Panc1 (cell line): ENCODE measurements around the gene PIP4P1. TPM values are rescaled to one million over a fixed set of nuclear protein-coding genes. Genes with fewer than 3 reads are reported as not detected.

ENCODE experiments used
- ATAC-seq: fragments of 200-7000 bp; cut with Tn5 transposase; 2 replicates; pipeline ENCODE4 v1.9.1; 2020; ENCODE audit warnings: mild to moderate bottlenecking, moderate library complexity
- BruUV-seq: library from RNA; stranded (reverse); fragments of 400-500 nt; replicated peaks from 2 replicates; lab custom pipeline; 2021; lab: Mats Ljungman, UMichigan
- CTCF ChIA-PET: fragments of 300-600 bp; sonication (Branson Sonifier 250); formaldehyde crosslinking; loops from one replicate; lab custom pipeline; 2022; ENCODE audit warnings: antibody characterized with exemption; lab: Charles Lee
- POLR2A ChIA-PET: fragments of 300-600 bp; sonication (Branson Sonifier 250); formaldehyde crosslinking; loops from one replicate; lab custom pipeline; 2022; ENCODE audit warnings: antibody characterized with exemption; lab: Charles Lee
- DNase-seq: peaks from one replicate; pipeline ENCODE4 v3.0.0-alpha.2; 2010; ENCODE audit warnings: low read depth, low spot score
- H3K27ac ChIP-seq: 2 replicates; pipeline ENCODE4 v1.5.1; 2011; ENCODE audit warnings: mild to moderate bottlenecking, low read length, inconsistent platforms
- H3K27me3 ChIP-seq: fragments of 200-500 bp; sonication (Bioruptor generic); 2 replicates; pipeline ENCODE4 v1.6.0; 2014; ENCODE audit warnings: low read length, inconsistent platforms; ENCODE audit not compliant: control insufficient read depth, insufficient read depth
- H3K36me3 ChIP-seq: fragments of 200-500 bp; sonication (Bioruptor generic); 2 replicates; pipeline ENCODE4 v1.5.1; 2014; ENCODE audit warnings: inconsistent platforms, mild to moderate bottlenecking, low read length, moderate library complexity; ENCODE audit not compliant: control insufficient read depth, insufficient read depth
- H3K4me1 ChIP-seq: 2 replicates; pipeline ENCODE4 v1.5.1; 2011; ENCODE audit warnings: inconsistent platforms, mild to moderate bottlenecking, low read length, moderate library complexity; ENCODE audit not compliant: control insufficient read depth, insufficient read depth
- H3K4me3 ChIP-seq, 2 experiments: 2 replicates each; pipeline ENCODE4 v1.5.1; 2011 to 2012; ENCODE audit warnings: low read depth in 2 of 2, low read length in 2 of 2, mild to moderate bottlenecking in 2 of 2, inconsistent platforms in 1 of 2, moderate library complexity in 1 of 2
- H3K9me3 ChIP-seq: fragments of 200-500 bp; sonication (Bioruptor generic); 2 replicates; pipeline ENCODE4 v1.5.1; 2014; ENCODE audit warnings: low read depth, mild to moderate bottlenecking, inconsistent platforms, low read length, moderate library complexity; ENCODE audit not compliant: control insufficient read depth, insufficient read depth
- CTCF ChIP-seq: fragments of 450-650 bp; IDR thresholded peaks from 2 replicates; pipeline ENCODE4 v1.5.1; 2017; ENCODE audit warnings: mild to moderate bottlenecking
- POLR2AphosphoS5 ChIP-seq: IDR thresholded peaks from 2 replicates; pipeline ENCODE4 v1.6.1; 2012; ENCODE audit warnings: mild to moderate bottlenecking, low read depth, low read length, moderate library complexity
- REST ChIP-seq, 2 experiments: IDR thresholded peaks; 2 replicates each; pipeline ENCODE4 v1.6.1; 2011 to 2012; ENCODE audit warnings: low read depth in 2 of 2, control low read depth in 1 of 2, low read length in 1 of 2, mild to moderate bottlenecking in 1 of 2, moderate library complexity in 1 of 2; ENCODE audit not compliant: insufficient read depth in 1 of 2
- SIN3A ChIP-seq: IDR thresholded peaks from 2 replicates; pipeline ENCODE4 v1.6.1; 2012; ENCODE audit warnings: low read depth, mild to moderate bottlenecking, low read length, moderate library complexity, borderline replicate concordance; ENCODE audit not compliant: insufficient read depth
- TCF7L2 ChIP-seq: IDR thresholded peaks from 2 replicates; pipeline ENCODE4 v1.6.1; 2011; ENCODE audit warnings: mild to moderate bottlenecking, low read depth, low read length, inconsistent platforms
- in situ Hi-C: cut with HindIII; loops from 2 replicates; pipeline ENCODE4 v1.10.0; 2016; ENCODE audit warnings: low sequenced_read_pairs, low pct_unique_long_range_greater_than_20kb
- intact Hi-C: fragments of 100-400 bp; cut with micrococcal nuclease; formaldehyde crosslinking; loops from one replicate; pipeline ENCODE4 v1.10.0; 2022; ENCODE audit not compliant: unreplicated experiment
- total RNA-seq: library from RNA; stranded (reverse); gene quantifications from one replicate; pipeline ENCODE4 v1.2.1, GENCODE V29; 2021; ENCODE audit not compliant: unreplicated experiment

Gene PIP4P1
- total RNA-seq, 1 experiment from 2014 or later, result 34.8 TPM

- in situ Hi-C loops, result no loop called here
- CTCF ChIA-PET, result no interaction called here
- DNase-seq, result no peak
Measured at GRCh38 chr14:20429801-20430669, 31.2 kb downstream of the PIP4P1 start.

GRCh38 chr14:20428802-20429201, 32.4 kb downstream of the PIP4P1 start:
- in situ Hi-C loops (no loop called here), intact Hi-C loops (no loop called here)
- BruUV-seq, result no TSS peak
- no peak for ATAC-seq
- Histone ChIP-seq H3K27me3 (no peaks in the 10 kb centered on the region), H3K4me1 (no peaks in the 10 kb centered on the region), H3K4me3 (no peak overlapping the region), H3K27ac (no peak overlapping the region), H3K9me3 (no peaks in the 10 kb centered on the region), H3K36me3 (no peaks in the 10 kb centered on the region)
- ChIA-PET POLR2A (no interaction called here), CTCF (no interaction called here)
- DNase-seq, result no peak
- TF ChIP-seq POLR2AphosphoS5, result no peak
- TF ChIP-seq SIN3A, result no peak
- TF ChIP-seq CTCF, result no peak
- no peak for TF ChIP-seq TCF7L2
- TF ChIP-seq REST (IDR thresholded peaks at IDR 0.05; ENCODE audit: insufficient read depth in 1 of 2, low read depth in 2 of 2, low read length in 1 of 2), result no peak

More at GRCh38 chr14:20429801-20430669, 31.2 kb downstream of the PIP4P1 start:
- BruUV-seq, result no TSS peak
- no peak overlapping the region for H3K27ac ChIP-seq
- POLR2A ChIA-PET, result no interaction called here
- no peaks in the 10 kb centered on the region for H3K9me3 ChIP-seq
- TF ChIP-seq REST (IDR thresholded peaks at IDR 0.05; ENCODE audit: insufficient read depth in 1 of 2, low read depth in 2 of 2, low read length in 1 of 2) (no peak), SIN3A (no peak), CTCF (no peak), POLR2AphosphoS5 (no peak), TCF7L2 (no peak)
- no peaks in the 10 kb centered on the region for H3K4me1 ChIP-seq
- no peak for ATAC-seq
- intact Hi-C loops, result no loop called here
- no peaks in the 10 kb centered on the region for H3K27me3 ChIP-seq
- no peaks in the 10 kb centered on the region for H3K36me3 ChIP-seq
- H3K4me3 ChIP-seq, result no peak overlapping the region
